Erythroblast (primary cell): ENCODE results near the gene SMIM17.
A peak's percentile ranks its signal among the peaks of the same experiment; 100 is the strongest.

Source experiments
- DNase-seq, 2 experiments: peaks; one replicate each; lab custom pipeline; 2025; lab: John Stamatoyannopoulos, UW
- GATA1 ChIP-seq: IDR thresholded peaks from 2 replicates; pipeline ENCODE4 v1.6.1; 2011; ENCODE audit warnings: low read depth, mild to moderate bottlenecking, control low read depth, low read length, moderate library complexity
- POLR2A ChIP-seq: IDR thresholded peaks from 2 replicates; pipeline ENCODE4 v1.6.1; 2011; ENCODE audit warnings: mild to moderate bottlenecking, low read length

SMIM17 gene

DNA sequence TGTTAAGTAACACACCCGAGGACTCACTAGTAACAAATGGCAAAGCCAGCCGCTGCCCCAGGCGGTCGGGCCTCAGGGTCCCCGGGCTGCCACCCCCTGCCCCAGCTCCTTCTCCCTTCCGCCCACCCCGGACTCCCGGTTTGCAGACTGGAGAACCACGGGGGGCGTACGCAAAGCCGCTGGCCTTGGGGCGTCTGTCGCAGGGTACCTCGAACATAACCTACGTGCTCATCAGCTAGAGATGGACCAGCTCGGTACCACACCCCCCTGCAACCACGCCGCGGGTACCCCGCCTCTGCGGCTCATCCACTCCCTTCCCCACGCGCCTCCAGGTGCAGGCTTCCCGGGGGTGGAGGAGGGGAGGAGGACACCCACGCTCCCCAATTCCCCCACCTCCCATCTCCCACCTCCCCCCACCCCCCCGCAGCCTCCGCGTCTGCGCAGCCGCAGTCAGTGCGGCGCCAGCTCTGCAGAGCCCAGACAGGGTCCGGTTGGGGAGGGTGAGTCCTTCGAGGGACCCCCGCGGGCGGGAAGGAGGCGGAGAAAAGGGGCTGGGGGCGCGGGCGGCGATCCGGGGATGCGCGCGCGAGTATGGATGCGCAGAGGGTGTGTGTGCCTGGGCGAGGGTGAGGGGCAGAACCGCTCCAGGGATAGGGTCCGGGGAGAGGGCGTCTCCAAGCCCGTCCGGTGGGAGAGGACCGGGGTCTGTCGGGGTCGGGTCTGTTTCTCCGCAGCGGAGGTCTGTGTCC is at the start of gene SMIM17:
SMIM17 (plus strand) TSS at position 449 of the 749 bp plus-strand sequence. CDS start 2,509 bp downstream, outside the sequence.
- TF ChIP-seq GATA1: no peak
- no peak for TF ChIP-seq POLR2A
- no peak for DNase-seq

DNA sequence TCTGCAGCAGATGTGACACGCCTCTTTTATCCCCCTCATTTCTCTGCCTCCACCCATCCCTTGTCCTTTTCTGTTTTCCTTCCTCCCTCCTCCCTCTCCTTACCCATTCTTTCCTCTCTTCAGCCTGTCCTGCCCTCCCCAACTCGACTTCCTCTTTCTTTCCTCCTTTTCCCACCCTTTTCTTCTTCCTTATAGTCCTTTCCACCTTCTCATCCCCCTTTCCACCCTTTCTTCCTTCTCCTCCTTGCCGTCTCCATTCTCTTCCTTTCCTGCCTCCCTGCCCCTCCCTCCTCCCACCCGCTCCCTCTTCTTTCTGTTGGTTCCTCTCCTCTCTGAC is 48.5 kb upstream of the SMIM17 start:
- no peak for TF ChIP-seq POLR2A
- TF ChIP-seq GATA1: no peak
- DNase-seq: no peak

DNA sequence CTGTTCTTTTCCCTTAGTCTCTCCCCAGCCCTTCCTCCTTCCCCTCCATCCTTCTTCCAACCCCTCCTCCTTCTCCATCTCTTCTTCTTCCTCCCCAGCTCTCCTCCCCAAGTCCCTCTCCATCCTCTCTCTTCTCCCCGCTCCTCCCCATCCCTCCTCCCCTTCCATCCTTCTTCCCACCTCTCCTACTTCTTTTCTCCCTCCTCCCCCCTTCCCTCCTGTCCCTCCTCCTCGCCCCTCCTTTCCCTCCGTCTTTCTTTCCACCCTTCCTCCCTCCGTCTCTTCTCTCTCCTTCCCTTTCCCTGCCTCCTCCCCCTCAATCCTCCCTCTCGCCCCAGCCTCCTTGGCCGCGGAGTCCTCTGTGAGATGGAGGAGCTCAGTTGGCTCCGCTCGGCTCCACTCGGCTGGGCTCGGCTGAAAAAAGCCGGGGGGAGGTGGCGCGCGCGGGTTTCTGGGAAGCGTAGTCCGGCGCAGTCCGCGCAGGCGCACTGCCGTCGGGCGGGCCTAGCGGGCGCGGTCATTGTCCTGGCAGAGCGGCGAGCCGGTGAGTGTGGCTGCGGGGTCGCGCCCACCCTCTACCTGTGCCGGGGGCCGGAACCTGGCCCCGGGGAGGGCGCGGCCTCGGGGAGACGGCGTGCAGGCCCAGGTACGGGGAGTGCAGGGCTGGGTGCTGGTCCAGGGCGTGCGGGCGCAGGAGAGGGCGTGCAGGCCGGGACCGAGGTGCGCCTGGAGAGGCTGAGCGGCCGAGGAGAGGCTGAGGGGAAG is 48.0 kb upstream of the SMIM17 start, which contains the start of gene ZNF71:
ZNF71 (plus strand) TSS at position 520 of the 765 bp plus-strand sequence. CDS start 6,257 bp downstream, outside the sequence.
- TF ChIP-seq POLR2A (no peak), GATA1 (no peak)
- peak; percentile 82 to 83 for DNase-seq

DNA sequence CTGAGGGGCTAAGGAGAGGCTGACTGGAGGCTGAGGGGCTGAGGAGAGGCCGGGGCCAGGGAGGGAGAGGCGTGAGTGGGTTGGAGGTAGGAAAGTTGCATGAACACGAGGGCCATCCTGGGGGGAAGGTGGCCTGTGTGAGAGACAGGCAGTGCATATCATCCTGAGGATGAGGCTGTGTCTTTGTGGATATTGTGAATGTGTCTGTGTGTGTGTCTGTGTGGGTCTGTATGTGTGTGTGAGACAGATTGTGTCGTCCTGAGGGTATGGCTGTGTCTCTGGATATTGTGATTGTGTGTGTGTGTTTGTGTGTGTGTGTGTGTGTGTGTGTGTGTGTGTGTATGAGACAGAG is 47.4 kb upstream of the SMIM17 start:
- DNase-seq: no peak
- TF ChIP-seq POLR2A (no peak), GATA1 (no peak)

DNA sequence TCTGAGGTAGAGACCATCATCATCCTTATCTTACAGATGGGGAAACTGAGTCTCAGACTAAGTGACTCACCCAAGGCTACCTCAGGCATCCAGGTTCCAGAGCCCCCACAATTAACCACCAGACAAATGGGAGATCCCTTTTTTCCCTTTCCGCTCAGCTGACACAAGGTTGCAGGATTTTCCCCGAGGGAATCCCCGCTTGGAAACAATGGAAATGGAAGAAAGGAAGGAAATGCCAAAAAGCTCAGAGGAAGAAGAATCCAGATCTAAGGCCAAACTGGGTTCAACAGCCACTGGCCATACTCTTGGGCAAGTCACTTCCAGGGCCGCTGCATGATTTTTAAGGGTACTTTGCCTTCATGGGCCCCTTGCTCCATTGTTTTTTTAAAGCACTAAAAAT is 46.3 kb upstream of the SMIM17 start:
- TF ChIP-seq GATA1 (no peak), POLR2A (no peak)
- DNase-seq: no peak

DNA sequence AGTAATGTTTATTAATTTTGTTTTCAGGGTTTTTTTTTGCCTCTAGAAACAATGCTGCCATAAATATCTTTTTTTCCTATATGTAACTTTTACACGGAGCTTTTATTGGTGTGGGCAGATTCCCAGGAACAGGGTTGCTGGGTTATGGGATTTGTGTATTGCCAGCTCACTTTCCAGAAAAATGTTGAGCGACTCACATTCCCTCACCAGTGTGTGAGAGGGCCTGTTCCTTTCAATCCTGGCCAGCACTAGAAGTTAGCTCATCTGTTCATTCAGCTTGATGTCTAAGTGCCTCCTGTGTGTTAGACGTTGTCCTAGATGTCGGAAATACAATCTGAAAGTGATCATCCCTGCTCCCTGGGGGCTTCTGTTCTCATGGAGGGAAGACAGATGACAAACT is 45.3 kb upstream of the SMIM17 start:
- no peak for DNase-seq
- TF ChIP-seq GATA1 (no peak), POLR2A (no peak)

DNA sequence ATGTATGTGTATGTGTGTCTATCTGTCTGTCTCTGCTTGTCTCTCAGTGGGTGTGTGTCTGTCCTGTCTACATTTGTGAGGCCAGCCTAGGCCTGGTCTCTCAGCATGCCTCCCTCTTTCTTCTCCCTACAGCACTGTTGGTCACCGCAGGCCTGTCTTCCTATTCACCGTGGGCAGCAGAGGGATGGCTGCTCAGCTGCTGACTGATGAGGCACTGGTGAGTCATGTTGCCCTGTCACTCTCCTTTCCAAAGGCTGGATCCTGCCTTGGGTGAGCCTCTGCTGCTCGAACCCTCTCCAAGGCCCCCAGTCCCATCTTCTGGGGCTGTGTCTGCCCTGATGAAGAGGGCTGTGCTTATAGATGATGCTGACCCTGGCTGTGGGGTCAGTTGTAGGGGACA is 41.6 kb upstream of the SMIM17 start:
- TF ChIP-seq GATA1: no peak
- no peak for TF ChIP-seq POLR2A
- DNase-seq: no peak

DNA sequence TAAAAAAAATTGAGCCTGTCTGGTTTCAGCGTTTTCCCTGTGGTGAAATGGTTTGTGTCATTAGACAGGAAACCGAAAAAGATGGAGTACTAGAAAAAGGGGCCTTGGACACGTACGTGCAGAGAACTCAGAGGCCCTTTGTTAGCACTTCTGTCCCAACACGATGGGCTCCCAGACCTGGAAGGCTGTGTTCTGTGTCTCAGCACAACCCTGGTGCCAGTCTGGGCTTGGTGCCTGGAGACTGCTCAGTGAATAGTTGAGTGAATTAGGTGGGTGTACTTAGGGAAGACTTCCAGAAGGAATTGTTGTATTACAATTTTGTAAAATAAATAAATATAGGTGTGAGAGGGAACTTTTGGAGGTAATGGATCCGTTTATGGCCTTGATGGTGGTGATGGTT is 39.1 kb upstream of the SMIM17 start:
- TF ChIP-seq POLR2A (no peak), GATA1 (no peak)
- no peak for DNase-seq

DNA sequence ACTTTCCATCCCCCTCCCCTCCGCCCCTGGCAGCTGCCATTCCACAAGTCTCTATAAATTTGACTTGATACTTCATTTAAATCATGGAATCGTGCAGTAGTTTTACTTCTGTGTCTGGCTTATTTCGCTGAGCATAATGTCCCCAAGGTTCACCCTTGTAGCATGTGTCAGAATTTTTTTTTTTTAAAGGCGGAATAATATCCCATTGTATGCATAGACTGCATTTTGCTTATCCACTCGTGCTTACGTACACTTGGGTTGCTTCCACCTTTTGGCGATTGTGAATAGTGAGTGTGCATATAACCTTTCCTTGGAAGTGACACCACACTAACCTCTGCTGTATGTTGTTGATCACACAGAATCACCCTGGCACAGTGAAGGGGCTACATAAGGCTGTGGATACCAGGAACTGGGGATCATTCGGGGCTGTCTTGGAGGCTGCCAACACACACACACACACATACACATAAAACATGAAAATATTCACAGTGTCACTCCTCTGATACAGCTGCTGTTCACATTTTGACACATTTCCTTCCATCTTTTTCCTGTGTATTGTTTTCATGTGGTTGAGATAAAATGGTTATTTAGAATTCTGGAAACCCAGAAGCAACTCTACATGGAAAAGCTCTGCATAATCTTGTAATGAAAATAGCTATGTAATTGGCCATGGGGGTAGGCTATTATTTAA is 34.5 kb upstream of the SMIM17 start:
- DNase-seq: no peak
- no peak for TF ChIP-seq GATA1
- TF ChIP-seq POLR2A: no peak

DNA sequence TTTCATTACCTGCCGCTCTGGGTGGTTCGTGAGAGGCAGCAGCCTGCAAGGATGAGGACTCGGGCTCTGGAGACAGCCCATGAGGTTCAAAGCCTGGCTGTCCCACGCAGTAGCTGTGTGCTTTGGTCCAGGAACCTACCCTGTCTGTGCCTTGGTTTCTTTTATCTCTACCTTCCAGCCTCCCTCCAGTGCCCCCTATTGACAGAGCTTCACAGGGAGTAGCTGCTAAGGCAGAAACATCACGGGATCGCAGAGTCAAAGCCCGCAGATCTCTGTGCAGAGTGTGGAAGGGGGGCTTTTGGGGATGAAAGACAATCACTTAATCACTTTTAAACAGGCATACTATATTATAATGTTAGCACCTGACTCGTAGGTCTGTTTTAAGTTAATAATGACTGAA is 31.7 kb upstream of the SMIM17 start:
- TF ChIP-seq GATA1 (no peak), POLR2A (no peak)
- no peak for DNase-seq

DNA sequence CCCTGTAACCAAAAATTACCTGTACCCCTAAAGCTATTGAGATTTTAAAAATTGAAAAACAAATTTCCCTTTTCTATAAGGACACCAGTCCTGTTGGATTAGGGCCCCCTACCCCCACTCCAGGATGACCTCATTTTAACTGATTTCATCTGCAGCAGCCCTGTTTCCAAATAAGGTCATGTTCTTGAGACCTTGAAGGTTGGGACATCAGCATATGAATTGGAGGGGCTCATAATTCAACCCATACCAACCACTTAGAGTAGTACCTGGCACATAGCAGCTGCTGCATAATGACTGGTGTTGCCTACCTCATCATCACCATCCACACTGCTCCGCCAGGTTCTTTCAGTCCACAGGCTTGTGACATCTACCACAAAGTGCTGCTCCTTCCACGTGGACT is 30.2 kb upstream of the SMIM17 start:
- DNase-seq: no peak
- TF ChIP-seq POLR2A: no peak
- TF ChIP-seq GATA1: no peak

DNA sequence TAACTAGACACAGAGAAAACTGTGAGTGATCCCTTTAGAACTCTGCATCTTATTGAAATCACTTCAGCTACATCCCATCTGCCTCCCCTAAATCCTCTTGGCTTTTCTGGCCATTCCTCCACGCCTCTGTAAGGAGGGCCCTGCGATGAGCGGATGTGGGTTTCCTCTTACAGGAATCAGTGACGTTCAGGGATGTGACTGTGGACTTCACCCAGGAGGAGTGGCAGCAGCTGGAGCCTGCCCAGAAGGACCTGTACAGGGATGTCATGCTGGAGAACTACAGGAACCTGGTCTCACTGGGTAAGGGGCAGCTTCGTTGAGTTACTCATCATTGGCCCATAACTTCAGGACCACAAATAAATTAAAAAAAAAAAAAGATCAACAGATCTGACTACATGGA is 29.3 kb upstream of the SMIM17 start:
- DNase-seq: no peak
- no peak for TF ChIP-seq POLR2A
- no peak for TF ChIP-seq GATA1

DNA sequence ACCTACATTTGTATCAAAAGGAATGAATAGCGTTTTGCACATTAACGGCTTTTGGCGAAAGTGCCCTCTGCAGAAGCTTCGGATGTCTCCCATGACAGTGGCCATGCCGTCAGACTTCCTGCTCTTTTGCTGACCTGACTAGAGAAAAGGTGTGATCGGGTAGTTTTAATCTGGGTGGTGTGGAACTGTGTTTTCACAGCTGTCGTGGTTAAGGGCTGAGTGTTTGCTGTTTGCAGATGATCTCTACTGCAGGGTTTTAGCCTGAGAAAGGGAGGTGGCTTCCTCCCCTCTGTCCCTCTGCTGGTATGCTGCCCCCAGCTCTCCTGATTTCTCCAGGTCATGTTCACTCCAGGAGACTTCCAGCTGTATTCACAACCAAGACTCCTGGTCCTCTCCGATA is 25.4 kb upstream of the SMIM17 start:
- no peak for DNase-seq
- TF ChIP-seq GATA1: no peak
- no peak for TF ChIP-seq POLR2A

DNA sequence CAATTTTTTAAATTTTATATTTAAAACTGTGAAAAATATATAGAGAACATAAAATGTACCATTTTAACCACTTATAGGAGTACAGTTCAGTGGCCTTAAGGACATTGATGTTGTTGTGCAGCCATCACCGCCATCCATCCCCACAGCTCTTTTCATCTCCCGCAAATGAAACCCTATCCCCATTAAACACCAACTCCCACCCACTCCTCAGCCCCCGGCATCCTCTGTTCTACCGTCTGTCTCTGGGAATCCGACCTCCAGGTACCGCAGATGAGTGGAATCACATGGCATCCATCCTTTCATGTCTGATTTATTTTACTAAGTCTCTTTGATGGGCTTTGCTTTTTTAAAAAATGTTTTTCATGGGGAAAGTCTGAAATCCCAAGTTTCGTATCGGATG is 23.8 kb upstream of the SMIM17 start:
- no peak for DNase-seq
- TF ChIP-seq POLR2A: no peak
